Activated CD8-positive, alpha-beta memory T cell treated with anti-CD3 and anti-CD28 coated beads for 48 hours (primary cell): ENCODE results near the gene SMTNL2.
"Not testable (repeated sequence)": the region's sequence is repeated elsewhere in the genome, so short reads cannot be mapped to it uniquely, and the experiment has no call there.

Experiments
- DNase-seq, 3 experiments: peaks; one replicate each; pipeline ENCODE4 v3.0.0-alpha.2; 2020; ENCODE audit warnings: low read depth in 2 of 3, low spot score in 2 of 3

Gene SMTNL2

DNA sequence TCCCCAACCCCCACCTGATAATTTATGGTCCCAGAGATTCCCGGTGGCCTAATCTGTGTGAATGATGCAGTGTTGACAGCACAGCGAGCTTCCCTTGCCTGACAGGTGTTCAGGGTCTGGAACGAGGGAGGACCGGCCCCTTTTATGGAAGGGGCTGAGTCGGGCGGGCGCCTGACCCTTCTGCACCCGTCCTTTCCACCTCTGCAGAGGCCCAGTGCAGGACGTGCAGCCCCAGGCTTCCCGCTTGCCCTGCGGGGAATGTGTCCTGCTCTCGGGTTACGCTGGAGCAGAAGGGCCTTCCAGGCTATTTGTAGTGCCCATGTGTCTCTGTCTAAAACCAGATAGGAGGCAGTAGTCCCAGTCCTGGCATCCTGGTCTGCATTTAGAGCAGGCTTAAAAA, 16.2 kb downstream of the SMTNL2 start:
- no peak for DNase-seq

- no peak for DNase-seq
These were observed 17.0 kb downstream of the SMTNL2 start for GRCh38 chr17:4601326-4601725.

GRCh38 chr17:4602041-4602440, 17.7 kb downstream of the SMTNL2 start:
- DNase-seq = no peak

- DNase-seq = no peak
These were observed 19.8 kb downstream of the SMTNL2 start for GRCh38 chr17:4604111-4604644.

DNA sequence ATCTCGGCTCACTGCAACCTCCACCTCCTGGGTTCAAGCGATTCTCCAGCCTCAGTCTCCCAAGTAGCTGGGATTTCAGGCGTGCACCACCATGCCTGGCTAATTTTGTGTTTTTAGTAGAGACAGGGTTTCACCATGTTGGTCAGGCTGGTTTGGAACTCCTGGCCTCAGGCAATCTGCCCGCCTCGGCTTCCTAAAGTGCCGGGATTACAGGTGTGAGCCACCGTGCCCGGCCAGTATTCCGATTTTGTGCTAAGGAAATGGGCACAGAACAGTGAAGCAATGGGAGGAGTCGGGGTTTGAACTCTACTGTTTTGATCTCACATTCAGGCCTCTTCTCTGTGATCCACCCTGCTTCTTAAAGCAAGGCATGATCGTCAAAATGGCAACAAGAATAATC, 20.4 kb downstream of the SMTNL2 start:
- DNase-seq = not testable (repeated sequence)

GRCh38 chr17:4605826-4606225, 21.5 kb downstream of the SMTNL2 start:
- DNase-seq = no peak

DNA sequence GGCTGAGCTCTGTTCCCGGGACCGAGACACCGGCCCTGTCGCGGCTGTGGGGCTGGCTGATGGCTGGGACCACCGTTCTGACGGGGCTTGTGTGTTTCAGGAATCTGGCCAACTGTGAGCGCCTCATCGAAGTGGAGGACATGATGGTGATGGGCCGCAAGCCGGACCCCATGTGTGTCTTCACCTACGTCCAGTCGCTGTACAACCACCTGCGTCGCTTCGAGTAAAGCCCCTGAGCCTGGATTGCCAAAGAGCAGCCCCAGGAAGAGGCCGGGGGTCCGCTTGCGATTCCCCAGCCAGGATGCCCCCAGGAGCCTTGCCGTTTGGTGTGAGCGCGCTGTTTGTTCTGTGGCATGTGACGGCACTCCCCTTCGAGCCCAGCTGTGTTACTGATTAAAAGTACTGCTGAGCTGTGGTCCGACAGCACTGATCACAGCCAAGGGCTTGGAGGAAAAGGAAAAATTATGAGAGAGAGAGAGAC, 23.0 kb downstream of the SMTNL2 start:
- DNase-seq = no peak

GRCh38 chr17:4607773-4608187, 23.5 kb downstream of the SMTNL2 start:
- DNase-seq = no peak

DNA sequence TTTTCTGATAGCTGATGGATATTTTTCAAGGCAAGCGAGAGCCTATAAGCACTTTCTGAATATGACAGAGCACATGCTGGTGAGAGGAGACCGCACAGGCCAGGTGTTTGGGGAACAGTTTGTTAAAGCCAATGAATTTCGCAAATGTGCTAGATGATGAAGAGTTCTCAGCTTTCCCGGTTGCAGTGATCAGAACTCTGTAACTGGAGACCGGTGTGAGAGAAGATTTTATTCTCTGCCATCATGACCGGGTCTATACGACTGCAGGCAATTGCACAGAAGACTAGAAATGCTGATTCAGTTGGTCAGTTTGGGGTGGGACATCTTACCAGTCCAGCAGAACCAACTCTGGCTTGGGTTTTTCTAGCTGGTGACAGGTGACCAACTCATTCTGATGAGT, 25.4 kb downstream of the SMTNL2 start:
- DNase-seq = no peak

GRCh38 chr17:4610162-4610561, 25.8 kb downstream of the SMTNL2 start:
- no peak for DNase-seq

GRCh38 chr17:4610656-4611055, 26.3 kb downstream of the SMTNL2 start:
- no peak for DNase-seq

DNA sequence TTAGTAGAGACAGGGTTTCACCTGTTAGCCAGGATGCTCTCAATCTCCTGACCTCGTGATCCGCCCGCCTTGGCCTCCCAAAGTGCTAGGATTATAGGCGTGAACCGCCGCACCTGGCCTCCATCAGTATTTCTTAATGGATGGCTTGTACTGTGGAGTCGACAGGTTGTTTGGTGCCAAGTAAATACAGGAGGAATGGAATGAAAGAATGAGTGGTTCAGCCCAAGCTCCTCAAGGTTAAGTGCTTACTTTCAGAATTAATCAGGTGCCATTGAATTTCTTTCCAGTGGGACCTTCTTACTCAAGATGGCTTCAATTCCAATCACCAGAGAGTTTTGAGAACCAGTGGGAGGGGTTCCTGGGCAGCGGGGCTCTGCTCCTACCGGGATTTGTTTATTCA, 32.1 kb downstream of the SMTNL2 start:
- DNase-seq = no peak

- no peak for DNase-seq
These were observed 32.8 kb downstream of the SMTNL2 start for GRCh38 chr17:4617090-4617489.

DNA sequence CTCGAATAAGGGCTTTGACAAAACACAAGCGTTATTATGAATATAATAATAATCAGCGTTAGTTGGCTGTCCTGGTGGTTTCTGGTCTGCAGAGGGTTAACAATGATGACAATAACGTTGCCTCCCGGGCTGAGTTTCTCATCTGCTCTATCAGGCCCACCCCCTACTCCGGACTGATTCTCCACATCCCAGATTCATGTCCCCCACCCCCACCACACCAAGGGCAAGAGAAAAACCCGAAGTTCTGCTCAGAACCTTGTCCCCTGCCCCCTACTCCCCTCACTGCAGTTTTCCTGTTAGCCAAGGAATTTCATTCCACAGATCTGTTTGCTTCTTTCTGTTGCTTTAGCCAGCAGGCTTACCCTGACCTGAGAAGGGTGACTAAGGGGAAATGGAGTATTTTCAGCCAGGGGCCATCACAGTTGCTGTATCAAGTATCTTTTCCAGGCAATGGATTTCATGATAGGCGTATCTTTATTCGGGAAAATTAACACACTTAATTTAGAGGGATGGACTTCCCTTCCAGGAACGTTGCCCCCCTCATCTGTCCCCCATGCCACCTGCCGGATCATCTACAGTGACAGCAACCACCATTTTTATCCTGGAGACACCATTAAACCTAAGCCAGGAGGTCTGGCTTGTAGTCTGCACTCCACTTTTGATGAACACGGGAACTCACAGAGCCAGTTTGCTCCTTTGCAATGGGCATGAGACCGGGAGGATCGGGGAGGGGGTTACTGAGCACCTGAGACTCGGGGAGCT, 33.4 kb downstream of the SMTNL2 start:
- no peak for DNase-seq

GRCh38 chr17:4620531-4621101, 36.3 kb downstream of the SMTNL2 start:
- no peak for DNase-seq

DNA sequence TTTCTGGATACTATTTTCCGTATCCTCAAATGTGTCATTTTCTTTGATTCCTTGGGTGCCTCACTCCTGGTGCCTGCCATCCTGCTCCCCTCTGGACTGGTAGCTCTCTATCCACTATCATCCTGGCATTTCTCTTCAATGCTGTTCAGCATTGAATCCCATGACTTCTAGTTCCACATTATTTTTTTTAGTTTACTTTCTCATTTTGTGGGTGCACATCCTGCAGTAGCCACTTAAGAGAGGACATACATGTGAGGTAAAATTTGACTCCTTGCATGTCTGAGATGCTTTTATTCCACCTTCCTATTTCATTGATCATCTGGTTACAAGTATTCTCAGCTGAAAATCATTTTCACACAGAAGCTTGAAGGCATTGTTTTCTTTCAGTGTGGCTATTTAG, 38.0 kb downstream of the SMTNL2 start:
- no peak for DNase-seq

DNA sequence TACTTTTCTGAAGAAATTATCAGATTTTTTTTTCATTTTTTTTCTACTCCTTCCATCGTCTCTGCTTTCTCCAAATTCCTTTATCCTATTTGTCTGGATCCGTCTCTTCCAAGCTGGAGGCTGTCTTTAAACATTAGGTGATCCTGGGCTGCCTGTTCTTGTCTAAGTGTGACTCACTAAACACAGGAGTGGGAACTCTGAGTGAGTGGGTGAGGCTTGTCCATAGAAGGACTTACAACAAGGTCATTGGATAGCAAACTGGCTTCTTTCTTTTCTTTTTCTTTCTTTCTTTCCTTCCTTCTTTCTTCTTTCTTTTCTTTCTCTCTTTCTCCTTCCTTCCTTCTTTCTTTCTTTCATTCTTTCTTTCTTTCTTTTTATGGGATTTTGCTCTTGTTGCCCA, 38.9 kb downstream of the SMTNL2 start:
- DNase-seq = no peak

DNA sequence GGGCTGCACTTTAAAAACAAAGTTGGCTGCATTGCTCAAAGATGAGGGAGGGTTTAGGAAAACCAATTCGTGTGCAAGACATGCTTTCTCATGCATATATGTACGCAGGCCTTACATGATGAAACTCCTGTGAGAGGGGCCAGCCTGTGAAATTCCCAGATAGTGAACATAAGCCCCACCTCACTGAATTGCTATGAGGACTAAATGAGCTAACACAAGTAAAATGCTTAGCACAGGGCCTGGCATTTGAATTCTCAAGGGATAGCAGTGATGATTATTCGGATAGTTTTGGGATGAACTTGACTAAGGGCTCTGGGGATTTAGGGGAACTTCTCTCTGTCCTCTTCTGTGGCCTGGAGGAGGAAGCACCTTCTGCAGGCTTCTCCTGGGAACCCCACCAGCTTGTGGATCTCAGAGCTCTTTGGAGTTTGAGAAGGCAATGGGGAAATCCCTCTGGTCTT, 40.2 kb downstream of the SMTNL2 start:
- not testable (repeated sequence) for DNase-seq

DNA sequence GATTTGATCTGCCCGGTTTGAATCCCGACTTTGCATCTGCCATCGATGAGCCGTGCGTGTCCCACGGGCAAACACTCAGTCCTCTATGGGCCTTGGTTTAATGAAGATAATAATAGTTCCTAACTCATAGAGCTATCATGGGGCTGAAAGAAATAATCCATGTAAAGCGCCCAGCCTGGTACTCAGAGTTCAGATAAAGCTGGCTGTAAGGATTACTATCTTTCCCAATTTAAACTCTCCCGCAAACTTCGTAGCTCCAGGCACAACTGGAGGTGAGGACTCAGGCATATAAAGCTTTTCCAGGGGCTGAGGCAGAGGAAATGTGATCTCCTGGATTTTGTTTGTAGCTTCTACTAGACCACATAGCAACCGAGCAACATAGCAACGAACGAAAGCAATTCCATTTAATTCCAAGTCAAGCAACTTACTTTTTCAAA, 40.9 kb downstream of the SMTNL2 start:
- DNase-seq = no peak

DNA sequence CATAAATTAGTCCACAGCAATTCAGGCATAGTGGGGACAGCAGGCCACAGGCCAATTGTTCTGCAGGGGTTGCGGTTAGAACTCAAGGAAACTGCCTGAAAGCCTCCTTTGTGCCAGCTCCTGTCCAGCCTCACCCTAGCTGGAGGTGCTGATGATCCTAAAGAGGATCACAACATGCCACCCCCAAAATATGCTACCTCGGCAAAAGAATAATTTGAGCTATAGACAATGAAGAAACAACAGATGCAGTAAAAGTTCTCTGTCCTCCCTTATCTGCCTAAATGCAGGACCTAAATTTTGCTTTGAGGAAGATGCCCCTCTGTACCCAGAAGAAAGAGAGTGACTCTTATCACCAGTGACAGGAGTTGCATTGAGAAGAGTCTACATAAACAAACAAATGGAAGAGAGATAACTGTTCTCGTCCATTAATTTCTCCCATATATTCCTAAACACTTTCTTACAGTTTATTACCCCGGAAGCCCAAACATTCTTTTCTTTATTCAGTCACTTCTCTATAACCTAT, 42.5 kb downstream of the SMTNL2 start:
- DNase-seq = no peak

- DNase-seq = no peak
These were observed 47.1 kb downstream of the SMTNL2 start for GRCh38 chr17:4631431-4631830.
